Activated CD8-positive, alpha-beta T cell treated with anti-CD3 and anti-CD28 coated beads for 36 hours (primary cell): ENCODE data around the gene PLBD2. TPM values are rescaled to one million over a fixed set of nuclear protein-coding genes. Genes with fewer than 3 reads are reported as not detected.

Experiments used
- ATAC-seq: fragments of 200-7000 bp; cut with Tn5 transposase; one replicate; pipeline ENCODE4 v1.10.0; 2021; ENCODE audit warnings: mild to moderate bottlenecking, moderate library complexity
- CTCF ChIA-PET: fragments of 350-600 bp; sonication (Branson Sonifier 250); formaldehyde crosslinking; loops from one replicate; lab custom pipeline; 2021; ENCODE audit warnings: antibody characterized with exemption; lab: Charles Lee
- POLR2A ChIA-PET: fragments of 350-600 bp; sonication (Branson Sonifier 250); formaldehyde crosslinking; loops from one replicate; lab custom pipeline; 2021; ENCODE audit warnings: antibody characterized with exemption; lab: Charles Lee
- DNase-seq: peaks from one replicate; pipeline ENCODE4 v3.0.0-alpha.2; 2020
- H3K27ac Mint-ChIP-seq: one replicate; pipeline ENCODE4 v1.8.0; 2021; ENCODE audit warnings: mild to moderate bottlenecking, mixed read lengths
- H3K27me3 Mint-ChIP-seq: one replicate; pipeline ENCODE4 v1.8.0; 2021; ENCODE audit warnings: mixed read lengths
- H3K36me3 Mint-ChIP-seq: one replicate; pipeline ENCODE4 v1.8.0; 2021; ENCODE audit warnings: low read depth, mixed read lengths
- H3K4me1 Mint-ChIP-seq: one replicate; pipeline ENCODE4 v1.8.0; 2021; ENCODE audit warnings: low read depth, mixed read lengths
- H3K4me3 Mint-ChIP-seq: one replicate; pipeline ENCODE4 v1.8.0; 2021; ENCODE audit warnings: mild to moderate bottlenecking, moderate library complexity, mixed read lengths
- H3K9me3 Mint-ChIP-seq: one replicate; pipeline ENCODE4 v1.8.0; 2021; ENCODE audit warnings: mixed read lengths
- CTCF ChIP-seq: fragments of 200-600 bp; IDR thresholded peaks from one replicate; pipeline ENCODE4 v1.8.0; 2022; ENCODE audit warnings: antibody characterized with exemption, mild to moderate bottlenecking
- intact Hi-C: fragments of 100-400 bp; cut with micrococcal nuclease; formaldehyde crosslinking; loops from one replicate; pipeline ENCODE4 v1.10.0; 2022
- total RNA-seq, 2 experiments: library from RNA; stranded (reverse); gene quantifications; one replicate each; pipeline ENCODE4 v1.2.3, GENCODE V29; 2021

PLBD2 gene
- total RNA-seq, 2 experiments from 2014 or later: 13.5 to 13.9 TPM

GRCh38 chr12:113390064-113391043 lies 32.0 kb downstream of the PLBD2 start:
- no peak overlapping the region for H3K27ac Mint-ChIP-seq
- no peaks in the 10 kb centered on the region for H3K4me1 Mint-ChIP-seq
- ChIA-PET CTCF (no interaction called here), POLR2A (no interaction called here)
- ATAC-seq: no peak
- H3K27me3 Mint-ChIP-seq: no peaks in the 10 kb centered on the region
- H3K4me3 Mint-ChIP-seq: no peak overlapping the region
- no peaks in the 10 kb centered on the region for H3K9me3 Mint-ChIP-seq
- TF ChIP-seq CTCF: no peak
- DNase-seq: no peak
- intact Hi-C loops: no loop called here
- peaks cover 2% of the 10 kb centered on the region for H3K36me3 Mint-ChIP-seq

DNA sequence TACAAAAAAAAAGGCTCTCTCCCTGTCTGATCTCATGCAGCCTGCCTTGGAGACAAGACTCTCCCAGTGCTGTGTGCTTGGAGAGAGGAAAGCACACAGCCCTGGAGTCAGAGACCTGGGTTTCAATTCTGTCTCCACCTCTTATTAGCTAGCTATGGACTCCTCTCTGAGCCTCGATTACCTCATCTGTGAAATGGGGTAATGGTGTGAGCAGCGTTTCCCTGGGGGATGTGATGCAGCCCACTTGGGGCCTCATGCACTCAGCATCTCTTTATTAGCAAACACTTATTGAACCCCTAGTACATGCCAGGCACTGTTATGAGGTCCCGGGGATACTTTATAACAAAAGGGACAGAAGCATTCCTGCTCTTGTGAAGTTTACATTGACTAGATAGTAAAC lies 32.8 kb downstream of the PLBD2 start:
- DNase-seq (no peak), ATAC-seq (no peak)
- POLR2A ChIA-PET: no interaction called here
- Mint-ChIP-seq H3K36me3 (peaks cover 2% of the 10 kb centered on the region), H3K27me3 (no peaks in the 10 kb centered on the region), H3K27ac (no peak overlapping the region), H3K9me3 (no peaks in the 10 kb centered on the region), H3K4me1 (no peaks in the 10 kb centered on the region), H3K4me3 (no peak overlapping the region)
- intact Hi-C loops: no loop called here
- no peak for TF ChIP-seq CTCF
- CTCF ChIA-PET: no interaction called here

GRCh38 chr12:113391650-113392337 lies 33.4 kb downstream of the PLBD2 start:
- Mint-ChIP-seq H3K36me3 (peaks cover 2% of the 10 kb centered on the region), H3K4me3 (no peak overlapping the region), H3K9me3 (no peaks in the 10 kb centered on the region), H3K27ac (no peak overlapping the region), H3K4me1 (no peaks in the 10 kb centered on the region), H3K27me3 (no peaks in the 10 kb centered on the region)
- intact Hi-C loops: no loop called here
- DNase-seq (no peak), ATAC-seq (no peak)
- CTCF ChIA-PET: no interaction called here
- no peak for TF ChIP-seq CTCF
- POLR2A ChIA-PET: no interaction called here

GRCh38 chr12:113392520-113392919 lies 34.1 kb downstream of the PLBD2 start:
- no peaks in the 10 kb centered on the region for H3K4me1 Mint-ChIP-seq
- POLR2A ChIA-PET: no interaction called here
- ATAC-seq (no peak), DNase-seq (no peak)
- no peaks in the 10 kb centered on the region for H3K27me3 Mint-ChIP-seq
- no peak for TF ChIP-seq CTCF
- H3K9me3 Mint-ChIP-seq: no peaks in the 10 kb centered on the region
- H3K4me3 Mint-ChIP-seq: no peak overlapping the region
- no peak overlapping the region for H3K27ac Mint-ChIP-seq
- CTCF ChIA-PET: no interaction called here
- peaks cover 2% of the 10 kb centered on the region for H3K36me3 Mint-ChIP-seq
- intact Hi-C loops: no loop called here
